GM12801 (cell line): ENCODE data around the gene PRDM16.

Experiments
- TF ChIP-seq, protein P1 (sequence below): IDR thresholded peaks from one replicate; pipeline ENCODE4 v1.5.1; 2011; ENCODE audit warnings: control low read depth; ENCODE audit not compliant: insufficient read length; ENCODE audit errors: extremely low read depth

PRDM16 gene

DNA sequence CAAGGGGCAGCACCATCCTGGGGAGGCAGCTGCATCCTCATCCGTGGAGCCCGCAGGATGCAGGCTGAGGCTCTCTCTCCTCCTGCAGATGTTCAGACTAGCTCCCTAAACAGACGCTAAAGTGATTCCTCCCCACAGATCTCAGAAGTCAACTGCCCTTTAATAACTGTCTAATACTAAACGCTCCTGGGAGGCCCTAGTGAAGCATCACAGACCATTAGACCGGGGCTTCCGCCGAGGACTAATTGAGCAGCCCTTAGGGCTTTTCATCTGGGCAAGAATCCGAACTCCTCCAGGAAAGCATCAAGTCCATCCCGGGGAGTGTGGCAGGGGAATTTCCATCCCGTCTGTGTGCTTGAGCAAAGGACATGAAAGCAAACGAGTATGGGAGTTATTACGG, 40.4 kb downstream of the PRDM16 start:
- TF ChIP-seq, protein P1, sequence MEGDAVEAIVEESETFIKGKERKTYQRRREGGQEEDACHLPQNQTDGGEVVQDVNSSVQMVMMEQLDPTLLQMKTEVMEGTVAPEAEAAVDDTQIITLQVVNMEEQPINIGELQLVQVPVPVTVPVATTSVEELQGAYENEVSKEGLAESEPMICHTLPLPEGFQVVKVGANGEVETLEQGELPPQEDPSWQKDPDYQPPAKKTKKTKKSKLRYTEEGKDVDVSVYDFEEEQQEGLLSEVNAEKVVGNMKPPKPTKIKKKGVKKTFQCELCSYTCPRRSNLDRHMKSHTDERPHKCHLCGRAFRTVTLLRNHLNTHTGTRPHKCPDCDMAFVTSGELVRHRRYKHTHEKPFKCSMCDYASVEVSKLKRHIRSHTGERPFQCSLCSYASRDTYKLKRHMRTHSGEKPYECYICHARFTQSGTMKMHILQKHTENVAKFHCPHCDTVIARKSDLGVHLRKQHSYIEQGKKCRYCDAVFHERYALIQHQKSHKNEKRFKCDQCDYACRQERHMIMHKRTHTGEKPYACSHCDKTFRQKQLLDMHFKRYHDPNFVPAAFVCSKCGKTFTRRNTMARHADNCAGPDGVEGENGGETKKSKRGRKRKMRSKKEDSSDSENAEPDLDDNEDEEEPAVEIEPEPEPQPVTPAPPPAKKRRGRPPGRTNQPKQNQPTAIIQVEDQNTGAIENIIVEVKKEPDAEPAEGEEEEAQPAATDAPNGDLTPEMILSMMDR = no peak

DNA sequence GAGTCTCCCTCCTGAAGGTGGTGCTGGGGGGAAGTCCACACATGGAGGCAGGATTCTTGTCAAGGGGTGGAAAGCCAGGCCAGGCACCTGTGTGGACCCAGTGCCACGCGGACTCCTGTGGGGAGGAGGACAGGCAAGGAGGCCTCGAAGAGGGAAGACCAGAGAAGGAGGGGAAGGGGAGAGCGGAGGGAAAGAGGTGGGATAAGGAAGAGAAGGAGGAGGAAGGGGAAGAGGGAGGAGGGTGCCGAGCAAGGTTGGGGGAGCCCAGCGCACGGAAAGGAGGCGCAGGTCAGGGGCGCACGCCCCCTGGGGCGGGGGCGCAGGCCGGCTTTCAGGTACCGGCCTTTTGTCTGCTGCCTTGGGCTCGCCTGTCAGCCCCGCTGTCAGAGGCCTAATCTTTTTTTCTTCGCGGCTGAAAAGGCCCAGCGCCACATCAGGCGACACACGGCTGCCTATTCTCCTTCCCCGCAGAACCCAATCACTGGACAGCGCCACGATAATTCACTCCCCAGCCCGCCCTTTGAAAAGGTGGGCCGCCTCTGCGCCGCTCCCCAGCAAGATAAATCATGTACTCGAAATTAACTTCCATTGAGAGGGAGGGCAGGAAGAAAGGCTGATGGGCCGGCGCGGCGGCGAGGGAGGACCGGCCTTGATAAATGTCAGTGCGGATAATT, 42.5 kb downstream of the PRDM16 start:
- TF ChIP-seq, protein P1 = no peak

DNA sequence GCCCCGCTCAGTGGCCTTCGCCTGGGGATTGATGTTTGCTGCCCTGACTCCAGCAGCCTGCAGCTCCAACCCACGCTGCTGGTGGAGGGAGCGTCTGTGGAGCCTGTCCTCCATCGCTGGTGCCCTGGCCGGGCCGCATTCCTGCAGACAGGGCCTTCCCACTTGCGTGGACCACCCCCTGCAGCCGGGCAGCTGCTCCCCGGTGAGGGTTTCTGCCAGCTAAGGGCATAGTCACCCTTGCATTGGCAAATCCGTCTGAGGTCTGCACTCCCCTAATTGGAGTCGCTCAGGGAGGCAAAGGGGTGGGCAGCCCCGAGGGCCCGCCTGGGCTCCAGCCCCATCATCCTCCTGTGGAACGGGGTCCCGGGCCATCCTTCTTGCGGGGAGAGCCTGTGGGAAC, 43.5 kb downstream of the PRDM16 start:
- TF ChIP-seq, protein P1 = no peak

DNA sequence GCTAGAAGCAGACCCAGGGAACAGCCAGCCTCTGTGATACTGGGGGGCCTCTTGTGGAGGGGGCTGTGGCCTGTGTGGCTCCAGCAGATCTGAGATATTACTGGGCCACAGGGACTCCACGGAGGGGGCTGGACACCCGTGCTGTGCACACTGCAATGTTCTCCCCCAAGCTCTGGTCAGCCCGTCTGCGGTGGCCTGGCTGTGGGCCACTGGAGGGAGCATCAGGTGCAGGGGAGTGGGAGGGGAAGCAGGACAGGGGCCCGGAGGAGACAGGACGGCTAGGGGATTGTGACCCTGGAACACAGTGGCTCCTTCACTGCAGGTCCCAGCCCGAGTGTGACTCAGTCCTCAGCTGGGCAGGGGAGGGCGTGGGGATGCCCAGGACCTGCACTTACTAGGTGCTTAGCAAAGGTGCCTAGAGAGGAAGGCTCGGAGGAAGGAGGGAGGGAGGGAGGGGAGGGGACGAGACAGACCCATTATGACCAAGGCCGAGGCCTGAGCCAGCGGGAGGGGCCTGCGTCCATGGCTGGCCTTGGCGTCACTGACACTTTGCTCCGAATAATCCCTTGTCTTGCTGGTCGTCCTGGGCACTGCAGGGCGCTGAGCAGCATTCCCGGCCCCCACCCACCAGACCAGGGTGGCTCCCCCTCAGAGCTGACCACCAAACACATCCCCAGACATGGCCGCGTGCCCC, 44.2 kb downstream of the PRDM16 start:
- TF ChIP-seq, protein P1 = no peak

DNA sequence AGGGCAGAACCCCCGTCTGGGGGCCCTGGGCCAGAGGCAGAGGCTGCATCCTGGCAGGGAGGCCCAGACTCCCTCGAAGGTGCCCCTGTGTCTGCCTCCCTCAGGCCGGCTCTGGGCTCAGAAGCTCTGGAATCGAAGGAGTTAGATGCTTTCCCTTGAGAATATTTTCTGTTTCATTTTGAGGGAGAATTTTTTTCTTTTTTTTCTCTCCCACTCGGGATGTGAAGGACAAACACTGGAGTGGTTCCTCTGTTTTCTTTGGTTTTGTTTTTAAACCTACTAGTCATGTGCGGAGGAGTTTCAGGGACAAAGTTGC, 44.7 kb downstream of the PRDM16 start:
- TF ChIP-seq, protein P1 = no peak

DNA sequence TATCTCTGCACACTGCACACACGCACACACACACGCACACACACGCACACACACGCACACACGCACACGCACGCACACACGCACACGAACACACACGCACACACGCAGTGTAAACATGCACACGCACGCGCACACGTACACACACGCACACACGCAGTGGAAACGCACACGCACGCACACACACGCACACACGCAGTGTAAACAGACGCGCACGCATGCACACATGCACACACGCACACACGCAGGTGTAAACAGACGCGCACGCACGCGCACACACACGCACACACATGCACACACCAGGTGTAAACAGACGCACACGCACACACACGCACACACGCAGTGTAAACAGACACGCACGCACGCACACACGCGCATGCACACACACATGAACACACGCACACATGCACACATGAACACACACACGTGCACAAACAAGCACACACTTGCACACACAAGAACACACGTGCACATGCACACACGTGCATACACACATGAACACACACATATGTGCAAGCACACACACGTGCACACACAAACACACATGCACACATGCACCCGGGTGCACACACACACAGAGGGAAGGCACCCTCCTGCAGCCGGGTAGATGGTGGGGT, 45.2 kb downstream of the PRDM16 start:
- TF ChIP-seq, protein P1 = no peak

- TF ChIP-seq, protein P1 = no peak
Observed at GRCh38 chr1:3114846-3115245, 45.8 kb downstream of the PRDM16 start.
